ENCODE measurements around the gene HOXB3. TPM values are rescaled to one million over a fixed set of nuclear protein-coding genes. Genes with fewer than 3 reads are reported as not detected.
"Not testable (repeated sequence)": the region's sequence is repeated elsewhere in the genome, so short reads cannot be mapped to it uniquely, and the experiment has no call there.

HOXB3 gene
- total RNA-seq, 1 experiment from 2014 or later, result 6.0 TPM

DNA sequence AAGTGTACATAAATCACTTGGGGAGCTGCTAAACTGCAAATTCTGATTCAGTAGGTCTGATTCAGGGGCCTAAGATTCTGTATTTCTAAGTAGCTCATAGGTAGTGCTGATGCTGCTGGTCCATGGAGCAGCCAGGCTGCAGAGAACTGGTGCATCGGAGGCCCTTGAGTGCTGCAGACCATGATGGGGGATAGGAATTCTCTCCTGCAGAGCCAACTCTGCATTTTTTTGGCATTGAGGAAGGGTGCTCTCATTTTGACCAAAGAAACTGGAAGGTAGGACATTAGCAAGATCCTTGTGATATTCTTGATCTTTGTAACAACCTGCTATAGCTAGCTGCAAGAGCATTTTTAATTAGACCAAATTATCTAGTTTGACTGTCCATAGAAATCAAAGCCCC, 49.8 kb downstream of the HOXB3 start:
- Histone ChIP-seq H3K36me3 (ENCODE audit: low read depth, low read length) (no peaks in the 10 kb centered on the region), H4K20me1 (ENCODE audit: low read length) (no peaks in the 10 kb centered on the region), H3K79me2 (ENCODE audit: low read length) (no peaks in the 10 kb centered on the region), H3K27ac (ENCODE audit: low read length) (no peak overlapping the region), H3K4me3 (ENCODE audit: low read length) (no peak overlapping the region), H3K27me3 (ENCODE audit: low read length) (no peaks in the 10 kb centered on the region), H3K4me1 (ENCODE audit: insufficient read depth, low read length) (0 out of 2 replicates have a peak, but pooled peaks cover 3% of the 10 kb centered on the region), H3K4me2 (ENCODE audit: low read length) (no peak overlapping the region), H3K9ac (ENCODE audit: low read length) (no peak overlapping the region), H3K9me3 (ENCODE audit: low read length) (no peaks in the 10 kb centered on the region), H2AFZ (ENCODE audit: low read length) (no peak overlapping the region), H3K9me2 (replicated peaks; ENCODE audit: low read length) (no peaks in the 10 kb centered on the region), H3F3A (ENCODE audit: low read length, unreplicated experiment) (no peaks in the 10 kb centered on the region)
- DNase-seq, result no peak
- no peak for ATAC-seq
- CTCF ChIA-PET, result no interaction called here
- no TSS peak for BruUV-seq (replicated peaks)
- POLR2A ChIA-PET (ENCODE audit: unreplicated experiment), result interaction anchor here (1.0 kb wide), 1 partner anchor 15 kb away, joined by 3 read pairs; no protein-coding TSS in a partner anchor
- intact Hi-C loops (cut with micrococcal nuclease), result no loop called here
- TF ChIP-seq CTCF (conservative IDR thresholded peaks at IDR 0.05; ENCODE audit: low read depth, low read length) (no peak), EZH2 (IDR thresholded peaks at IDR 0.05; ENCODE audit: low read length, unreplicated experiment) (no peak), EZH2phosphoT487 (IDR thresholded peaks at IDR 0.05; ENCODE audit: borderline replicate concordance, low read length) (no peak)

- H3K9me2 ChIP-seq (replicated peaks; ENCODE audit: low read length), result no peaks in the 10 kb centered on the region
- no peaks in the 10 kb centered on the region for H3K79me2 ChIP-seq (ENCODE audit: low read length)
- H3F3A ChIP-seq (ENCODE audit: low read length, unreplicated experiment), result no peaks in the 10 kb centered on the region
- no peaks in the 10 kb centered on the region for H4K20me1 ChIP-seq (ENCODE audit: low read length)
- 0 out of 2 replicates have a peak, but pooled peaks cover 3% of the 10 kb centered on the region for H3K4me1 ChIP-seq (ENCODE audit: insufficient read depth, low read length)
- ChIA-PET CTCF (no interaction called here), POLR2A (ENCODE audit: unreplicated experiment) (no interaction called here)
- no peak for TF ChIP-seq CTCF (conservative IDR thresholded peaks at IDR 0.05; ENCODE audit: low read depth, low read length)
- no peak overlapping the region for H3K4me2 ChIP-seq (ENCODE audit: low read length)
- H3K27me3 ChIP-seq (ENCODE audit: low read length), result no peaks in the 10 kb centered on the region
- no peaks in the 10 kb centered on the region for H3K36me3 ChIP-seq (ENCODE audit: low read depth, low read length)
- no peak overlapping the region for H3K27ac ChIP-seq (ENCODE audit: low read length)
- no TSS peak for BruUV-seq (replicated peaks)
- DNase-seq (peak; percentile 57), ATAC-seq (peak; percentile 68)
- intact Hi-C loops (cut with micrococcal nuclease), result loop anchor here (5.0 kb wide), 1 partner anchor 112 kb away; no protein-coding TSS in a partner anchor
- H2AFZ ChIP-seq (ENCODE audit: low read length), result no peak overlapping the region
- H3K9ac ChIP-seq (ENCODE audit: low read length), result no peak overlapping the region
- no peaks in the 10 kb centered on the region for H3K9me3 ChIP-seq (ENCODE audit: low read length)
- H3K4me3 ChIP-seq (ENCODE audit: low read length), result no peak overlapping the region
These were observed 50.9 kb downstream of the HOXB3 start for GRCh38 chr17:48539177-48539576.

DNA sequence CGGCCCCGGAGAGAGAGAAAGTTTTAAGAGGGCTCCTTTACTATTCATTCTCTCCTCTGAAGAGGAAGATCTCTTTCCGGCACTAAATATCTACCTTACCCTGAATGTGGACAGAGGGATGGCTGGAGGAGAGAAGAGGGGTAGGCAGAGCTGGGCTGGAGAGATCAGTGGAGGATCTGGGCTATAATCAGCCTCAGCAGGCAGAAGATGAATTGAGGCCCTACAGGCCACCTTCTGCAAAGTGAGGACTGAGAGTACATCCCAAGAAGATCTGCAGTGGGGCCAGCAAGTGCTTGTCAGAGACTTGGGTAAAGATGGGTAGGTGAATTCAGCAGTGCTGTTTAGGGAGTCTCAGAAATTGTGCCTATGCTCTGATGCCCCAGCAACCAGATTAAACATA, 52.7 kb downstream of the HOXB3 start:
- intact Hi-C loops (cut with micrococcal nuclease), result loop anchor here (5.0 kb wide), 1 partner anchor 110 kb away; no protein-coding TSS in a partner anchor
- ChIA-PET CTCF (no interaction called here), POLR2A (ENCODE audit: unreplicated experiment) (no interaction called here)
- DNase-seq (no peak), ATAC-seq (no peak)
- H2AFZ ChIP-seq (ENCODE audit: low read length), result peak overlapping the region; percentile 29; the same call in 1 of the 2 replicates
- TF ChIP-seq EZH2phosphoT487 (IDR thresholded peaks at IDR 0.05; ENCODE audit: borderline replicate concordance, low read length) (no peak), CTCF (conservative IDR thresholded peaks at IDR 0.05; ENCODE audit: low read depth, low read length) (no peak), EZH2 (IDR thresholded peaks at IDR 0.05; ENCODE audit: low read length, unreplicated experiment) (no peak)
- no peaks in the 10 kb centered on the region for H3K36me3 ChIP-seq (ENCODE audit: low read depth, low read length)
- H3K4me3 ChIP-seq (ENCODE audit: low read length), result no peak overlapping the region
- no TSS peak for BruUV-seq (replicated peaks)
- H3K9me2 ChIP-seq (replicated peaks; ENCODE audit: low read length), result no peaks in the 10 kb centered on the region
- no peaks in the 10 kb centered on the region for H3F3A ChIP-seq (ENCODE audit: low read length, unreplicated experiment)
- no peaks in the 10 kb centered on the region for H3K27me3 ChIP-seq (ENCODE audit: low read length)
- H3K79me2 ChIP-seq (ENCODE audit: low read length), result no peaks in the 10 kb centered on the region
- H3K4me1 ChIP-seq (ENCODE audit: insufficient read depth, low read length), result 0 out of 2 replicates have a peak, but pooled peaks cover 3% of the 10 kb centered on the region
- H3K9ac ChIP-seq (ENCODE audit: low read length), result no peak overlapping the region
- no peak overlapping the region for H3K4me2 ChIP-seq (ENCODE audit: low read length)
- H4K20me1 ChIP-seq (ENCODE audit: low read length), result no peaks in the 10 kb centered on the region
- no peak overlapping the region for H3K27ac ChIP-seq (ENCODE audit: low read length)
- H3K9me3 ChIP-seq (ENCODE audit: low read length), result no peaks in the 10 kb centered on the region

GRCh38 chr17:48535793-48536559, 54.1 kb downstream of the HOXB3 start:
- BruUV-seq (replicated peaks); H3K4me1 ChIP-seq (ENCODE audit: insufficient read depth, low read length); H3F3A ChIP-seq (ENCODE audit: low read length, unreplicated experiment); H3K36me3 ChIP-seq (ENCODE audit: low read depth, low read length); POLR2A ChIA-PET (ENCODE audit: unreplicated experiment); H3K9me3 ChIP-seq (ENCODE audit: low read length); H4K20me1 ChIP-seq (ENCODE audit: low read length); H3K27me3 ChIP-seq (ENCODE audit: low read length); H3K4me2 ChIP-seq (ENCODE audit: low read length); CTCF ChIA-PET; H3K79me2 ChIP-seq (ENCODE audit: low read length); H3K27ac ChIP-seq (ENCODE audit: low read length); H3K9me2 ChIP-seq (replicated peaks; ENCODE audit: low read length); H3K4me3 ChIP-seq (ENCODE audit: low read length); H3K9ac ChIP-seq (ENCODE audit: low read length); H2AFZ ChIP-seq (ENCODE audit: low read length): not testable (repeated sequence)
- DNase-seq, result peak; percentile 41
- ATAC-seq, result peak; percentile 47
- intact Hi-C loops (cut with micrococcal nuclease), result loop anchor here (5.0 kb wide), 1 partner anchor 109 kb away; no protein-coding TSS in a partner anchor
